ENCODE measurements around the gene DYDC2. TPM values are rescaled to one million over a fixed set of nuclear protein-coding genes. Genes with fewer than 3 reads are reported as not detected.

The DYDC2 gene
- total and polyA plus RNA-seq, 4 donors = 0.14 to 2.0 (median 0.25) TPM

GRCh38 chr10:80359644-80360043 is 3.1 kb downstream of the DYDC2 start:
- Histone ChIP-seq H3K27ac (ENCODE audit: low read depth in 1 of 2, low read length in 2 of 2) (no peak overlapping the region), H3K27me3 (ENCODE audit: control insufficient read depth in 4 of 4, insufficient read depth in 4 of 4, low read length in 3 of 4) (no peaks in the 10 kb centered on the region), H3K9me3 (ENCODE audit: control insufficient read depth in 4 of 4, low read length in 3 of 4) (no peaks in the 10 kb centered on the region), H3K4me3 (ENCODE audit: low read depth in 1 of 3, low read length in 3 of 3) (no peak overlapping the region), H3K9ac (ENCODE audit: low read depth in 1 of 2, low read length in 2 of 2) (no peak overlapping the region), H3K36me3 (ENCODE audit: control insufficient read depth in 4 of 4, insufficient read depth in 3 of 4, low read depth in 1 of 4, low read length in 3 of 4) (no peaks in the 10 kb centered on the region), H3K4me1 (ENCODE audit: control insufficient read depth in 4 of 4, insufficient read depth in 4 of 4, low read length in 3 of 4) (peaks cover 2 to 13% (median 9%) of the 10 kb centered on the region in 4 donors)
- TF ChIP-seq FOXA2 (IDR thresholded peaks at IDR 0.05) (no peak), SP1 (IDR thresholded peaks at IDR 0.05) (no peak), ATF3 (IDR thresholded peaks at IDR 0.05) (no peak)
- 98% methylated on average over 22 of the region's 22 CpGs for WGBS
- DNase-seq (ENCODE audit: low spot score) = no peak

- 66% methylated on average over 1 of the region's 1 CpG for WGBS
- Histone ChIP-seq H3K27ac (ENCODE audit: low read depth in 1 of 2, low read length in 2 of 2) (no peak overlapping the region), H3K36me3 (ENCODE audit: control insufficient read depth in 4 of 4, insufficient read depth in 3 of 4, low read depth in 1 of 4, low read length in 3 of 4) (no peaks in the 10 kb centered on the region), H3K4me3 (ENCODE audit: low read depth in 1 of 3, low read length in 3 of 3) (no peak overlapping the region), H3K27me3 (ENCODE audit: control insufficient read depth in 4 of 4, insufficient read depth in 4 of 4, low read length in 3 of 4) (no peaks in the 10 kb centered on the region), H3K4me1 (ENCODE audit: control insufficient read depth in 4 of 4, insufficient read depth in 4 of 4, low read length in 3 of 4) (no peaks in the 10 kb centered on the region), H3K9ac (ENCODE audit: low read depth in 1 of 2, low read length in 2 of 2) (no peak overlapping the region), H3K9me3 (ENCODE audit: control insufficient read depth in 4 of 4, low read length in 3 of 4) (peaks cover 0 to 3% (median 0%) of the 10 kb centered on the region in 4 donors)
- TF ChIP-seq FOXA2 (IDR thresholded peaks at IDR 0.05) (no peak), HNF4A (conservative IDR thresholded peaks at IDR 0.05) (peak in 1 of 2 donors; percentile 9)
- no peak for DNase-seq (ENCODE audit: low spot score)
Observed at GRCh38 chr10:80365510-80365909, 8.9 kb downstream of the DYDC2 start.

- Histone ChIP-seq H3K27ac (ENCODE audit: low read depth in 1 of 2, low read length in 2 of 2) (no peak overlapping the region), H3K9me3 (ENCODE audit: control insufficient read depth in 4 of 4, low read length in 3 of 4) (peaks cover 0 to 3% (median 0%) of the 10 kb centered on the region in 4 donors), H3K4me1 (ENCODE audit: control insufficient read depth in 4 of 4, insufficient read depth in 4 of 4, low read length in 3 of 4) (no peaks in the 10 kb centered on the region), H3K4me3 (ENCODE audit: low read depth in 1 of 3, low read length in 3 of 3) (no peak overlapping the region), H3K9ac (ENCODE audit: low read depth in 1 of 2, low read length in 2 of 2) (no peak overlapping the region), H3K27me3 (ENCODE audit: control insufficient read depth in 4 of 4, insufficient read depth in 4 of 4, low read length in 3 of 4) (no peaks in the 10 kb centered on the region), H3K36me3 (ENCODE audit: control insufficient read depth in 4 of 4, insufficient read depth in 3 of 4, low read depth in 1 of 4, low read length in 3 of 4) (no peaks in the 10 kb centered on the region)
- 94% methylated on average over 6 of the region's 6 CpGs for WGBS
- TF ChIP-seq ATF3 (IDR thresholded peaks at IDR 0.05) (no peak), EGR1 (IDR thresholded peaks at IDR 0.05; ENCODE audit: low read depth in 2 of 2) (no peak), HNF4A (conservative IDR thresholded peaks at IDR 0.05) (no peak), GABPA (IDR thresholded peaks at IDR 0.05 in 1 of 2, conservative IDR thresholded peaks at IDR 0.05 in 1 of 2) (no peak), RAD21 (IDR thresholded peaks at IDR 0.05) (no peak), FOXA1 (IDR thresholded peaks at IDR 0.05) (no peak), HNF4G (IDR thresholded peaks at IDR 0.05) (no peak), NR2F2 (IDR thresholded peaks at IDR 0.05) (no peak), YY1 (IDR thresholded peaks at IDR 0.05) (no peak), ZBTB33 (IDR thresholded peaks at IDR 0.05) (no peak)
- DNase-seq (ENCODE audit: low spot score) = no peak
Observed at GRCh38 chr10:80371467-80371866, 14.9 kb downstream of the DYDC2 start.

GRCh38 chr10:80372675-80373074 is 16.1 kb downstream of the DYDC2 start:
- WGBS = 95% methylated on average over 5 of the region's 5 CpGs
- H3K27me3 ChIP-seq (ENCODE audit: control insufficient read depth in 4 of 4, insufficient read depth in 4 of 4, low read length in 3 of 4) = no peaks in the 10 kb centered on the region

More at GRCh38 chr10:80372675-80373074, 16.1 kb downstream of the DYDC2 start:
- no peaks in the 10 kb centered on the region for H3K4me1 ChIP-seq (ENCODE audit: control insufficient read depth in 4 of 4, insufficient read depth in 4 of 4, low read length in 3 of 4)
- no peaks in the 10 kb centered on the region for H3K36me3 ChIP-seq (ENCODE audit: control insufficient read depth in 4 of 4, insufficient read depth in 3 of 4, low read depth in 1 of 4, low read length in 3 of 4)
- H3K9ac ChIP-seq (ENCODE audit: low read depth in 1 of 2, low read length in 2 of 2) = no peak overlapping the region
- H3K27ac ChIP-seq (ENCODE audit: low read depth in 1 of 2, low read length in 2 of 2) = no peak overlapping the region
- no peak for DNase-seq (ENCODE audit: low spot score)
- H3K4me3 ChIP-seq (ENCODE audit: low read depth in 1 of 3, low read length in 3 of 3) = no peak overlapping the region
- no peak for TF ChIP-seq HNF4A (conservative IDR thresholded peaks at IDR 0.05)
- no peak for TF ChIP-seq RAD21 (IDR thresholded peaks at IDR 0.05)
- no peak for TF ChIP-seq GABPA (IDR thresholded peaks at IDR 0.05 in 1 of 2, conservative IDR thresholded peaks at IDR 0.05 in 1 of 2)
- no peaks in the 10 kb centered on the region for H3K9me3 ChIP-seq (ENCODE audit: control insufficient read depth in 4 of 4, low read length in 3 of 4)
